ENCODE results near the gene ADAMTS17.

ADAMTS17 gene

GRCh38 chr15:99978426-99978825, 363.3 kb downstream of the ADAMTS17 start:
- H3K27ac ChIP-seq, result no peak overlapping the region

GRCh38 chr15:99977929-99978328, 363.8 kb downstream of the ADAMTS17 start:
- H3K27ac ChIP-seq, result no peak overlapping the region
- no peak for TF ChIP-seq CTCF (conservative IDR thresholded peaks at IDR 0.05)

More at GRCh38 chr15:99978426-99978825, 363.3 kb downstream of the ADAMTS17 start:
- TF ChIP-seq CTCF (conservative IDR thresholded peaks at IDR 0.05), result no peak

- TF ChIP-seq CTCF (conservative IDR thresholded peaks at IDR 0.05), result no peak
- H3K27ac ChIP-seq, result no peak overlapping the region
These were observed 364.9 kb downstream of the ADAMTS17 start for GRCh38 chr15:99976811-99977271.

GRCh38 chr15:99976000-99976399, 365.8 kb downstream of the ADAMTS17 start:
- no peak for TF ChIP-seq CTCF (conservative IDR thresholded peaks at IDR 0.05)
- H3K27ac ChIP-seq, result no peak overlapping the region

- H3K27ac ChIP-seq, result no peak overlapping the region
- TF ChIP-seq CTCF (conservative IDR thresholded peaks at IDR 0.05), result no peak
These were observed 367.5 kb downstream of the ADAMTS17 start for GRCh38 chr15:99974246-99974645.

- H3K27ac ChIP-seq, result no peak overlapping the region
- no peak for TF ChIP-seq CTCF (conservative IDR thresholded peaks at IDR 0.05)
These were observed 368.4 kb downstream of the ADAMTS17 start for GRCh38 chr15:99973351-99973750.

- TF ChIP-seq CTCF (conservative IDR thresholded peaks at IDR 0.05), result no peak
- H3K27ac ChIP-seq, result no peak overlapping the region
These were observed 370.8 kb downstream of the ADAMTS17 start for GRCh38 chr15:99970891-99971430.

Measured in VCaP (cell line).